ENCODE results near the gene LFNG.

GRCh38 chr7:2488681-2489080, 30.9 kb upstream of the LFNG start:
- TF ChIP-seq, protein P1, sequence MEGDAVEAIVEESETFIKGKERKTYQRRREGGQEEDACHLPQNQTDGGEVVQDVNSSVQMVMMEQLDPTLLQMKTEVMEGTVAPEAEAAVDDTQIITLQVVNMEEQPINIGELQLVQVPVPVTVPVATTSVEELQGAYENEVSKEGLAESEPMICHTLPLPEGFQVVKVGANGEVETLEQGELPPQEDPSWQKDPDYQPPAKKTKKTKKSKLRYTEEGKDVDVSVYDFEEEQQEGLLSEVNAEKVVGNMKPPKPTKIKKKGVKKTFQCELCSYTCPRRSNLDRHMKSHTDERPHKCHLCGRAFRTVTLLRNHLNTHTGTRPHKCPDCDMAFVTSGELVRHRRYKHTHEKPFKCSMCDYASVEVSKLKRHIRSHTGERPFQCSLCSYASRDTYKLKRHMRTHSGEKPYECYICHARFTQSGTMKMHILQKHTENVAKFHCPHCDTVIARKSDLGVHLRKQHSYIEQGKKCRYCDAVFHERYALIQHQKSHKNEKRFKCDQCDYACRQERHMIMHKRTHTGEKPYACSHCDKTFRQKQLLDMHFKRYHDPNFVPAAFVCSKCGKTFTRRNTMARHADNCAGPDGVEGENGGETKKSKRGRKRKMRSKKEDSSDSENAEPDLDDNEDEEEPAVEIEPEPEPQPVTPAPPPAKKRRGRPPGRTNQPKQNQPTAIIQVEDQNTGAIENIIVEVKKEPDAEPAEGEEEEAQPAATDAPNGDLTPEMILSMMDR (conservative IDR thresholded peaks at IDR 0.05), result no peak
- no peak for TF ChIP-seq EZH2 (IDR thresholded peaks at IDR 0.05; ENCODE audit: low read depth)
